Astrocyte of the cerebellum (primary cell): ENCODE data around the gene AKR1A1.
"Not testable (repeated sequence)": the region's sequence is repeated elsewhere in the genome, so short reads cannot be mapped to it uniquely, and the experiment has no call there.

Source experiments
- DNase-seq: peaks from one replicate; pipeline ENCODE4 v3.0.0-alpha.2; 2011; ENCODE audit warnings: low read depth
- H3K4me3 ChIP-seq: 2 replicates; pipeline ENCODE4 v1.5.1; 2011; ENCODE audit warnings: mild to moderate bottlenecking, low read depth, low read length, moderate library complexity
- in situ Hi-C: cut with HindIII; loops from 2 replicates; pipeline ENCODE4 v1.10.0; 2017; ENCODE audit warnings: low sequenced_read_pairs
- TF ChIP-seq, protein P1 (sequence below): IDR thresholded peaks from 2 replicates; pipeline ENCODE4 v1.5.1; 2012; ENCODE audit warnings: low read length, low read depth, moderate library complexity, mild to moderate bottlenecking; ENCODE audit errors: missing control alignments

The AKR1A1 gene

DNA sequence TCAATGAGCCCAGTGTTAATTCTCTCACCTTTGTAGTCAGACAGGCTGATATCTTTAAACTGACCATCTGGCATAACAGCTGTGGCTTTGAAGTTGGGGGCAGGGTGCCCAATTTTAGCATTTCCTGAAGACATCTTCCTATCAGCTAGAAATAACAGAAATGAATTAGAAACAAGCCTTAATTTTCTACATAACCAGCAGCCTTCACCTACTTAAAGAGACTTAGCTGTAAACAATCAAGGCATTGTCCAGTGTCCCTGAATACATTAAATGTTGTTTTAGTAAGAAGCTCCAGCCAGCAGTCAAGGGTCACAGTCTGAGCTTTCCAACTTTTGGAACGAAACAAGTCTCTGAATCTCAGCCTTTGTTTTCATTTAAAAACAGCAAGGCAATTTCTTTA is 31.7 kb upstream of the AKR1A1 start:
- in situ Hi-C loops, result no loop called here
- TF ChIP-seq, protein P1, sequence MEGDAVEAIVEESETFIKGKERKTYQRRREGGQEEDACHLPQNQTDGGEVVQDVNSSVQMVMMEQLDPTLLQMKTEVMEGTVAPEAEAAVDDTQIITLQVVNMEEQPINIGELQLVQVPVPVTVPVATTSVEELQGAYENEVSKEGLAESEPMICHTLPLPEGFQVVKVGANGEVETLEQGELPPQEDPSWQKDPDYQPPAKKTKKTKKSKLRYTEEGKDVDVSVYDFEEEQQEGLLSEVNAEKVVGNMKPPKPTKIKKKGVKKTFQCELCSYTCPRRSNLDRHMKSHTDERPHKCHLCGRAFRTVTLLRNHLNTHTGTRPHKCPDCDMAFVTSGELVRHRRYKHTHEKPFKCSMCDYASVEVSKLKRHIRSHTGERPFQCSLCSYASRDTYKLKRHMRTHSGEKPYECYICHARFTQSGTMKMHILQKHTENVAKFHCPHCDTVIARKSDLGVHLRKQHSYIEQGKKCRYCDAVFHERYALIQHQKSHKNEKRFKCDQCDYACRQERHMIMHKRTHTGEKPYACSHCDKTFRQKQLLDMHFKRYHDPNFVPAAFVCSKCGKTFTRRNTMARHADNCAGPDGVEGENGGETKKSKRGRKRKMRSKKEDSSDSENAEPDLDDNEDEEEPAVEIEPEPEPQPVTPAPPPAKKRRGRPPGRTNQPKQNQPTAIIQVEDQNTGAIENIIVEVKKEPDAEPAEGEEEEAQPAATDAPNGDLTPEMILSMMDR, result no peak
- H3K4me3 ChIP-seq, result peak overlapping the region; percentile 21
- no peak for DNase-seq

DNA sequence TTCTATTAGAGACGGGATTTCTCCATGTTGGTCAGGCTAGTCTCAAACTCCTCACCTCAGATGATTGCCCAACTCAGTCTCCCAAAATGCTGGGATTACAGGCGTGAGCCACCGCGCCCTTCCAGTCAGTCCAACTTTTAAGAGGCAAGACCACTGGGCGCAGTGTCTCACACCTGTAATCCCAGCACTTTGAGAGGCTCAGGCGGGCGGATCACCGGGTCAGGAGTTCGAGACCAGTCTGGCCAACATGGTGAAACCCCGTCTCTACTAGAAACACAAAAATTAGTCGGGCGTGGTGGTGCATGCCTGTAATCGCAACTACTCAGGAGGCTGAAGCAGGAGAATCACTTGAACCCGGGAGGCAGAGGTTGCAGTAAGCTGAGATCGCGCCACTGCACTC is 30.9 kb upstream of the AKR1A1 start:
- peak overlapping the region; percentile 98 for H3K4me3 ChIP-seq
- in situ Hi-C loops, DNase-seq: not testable (repeated sequence)

DNA sequence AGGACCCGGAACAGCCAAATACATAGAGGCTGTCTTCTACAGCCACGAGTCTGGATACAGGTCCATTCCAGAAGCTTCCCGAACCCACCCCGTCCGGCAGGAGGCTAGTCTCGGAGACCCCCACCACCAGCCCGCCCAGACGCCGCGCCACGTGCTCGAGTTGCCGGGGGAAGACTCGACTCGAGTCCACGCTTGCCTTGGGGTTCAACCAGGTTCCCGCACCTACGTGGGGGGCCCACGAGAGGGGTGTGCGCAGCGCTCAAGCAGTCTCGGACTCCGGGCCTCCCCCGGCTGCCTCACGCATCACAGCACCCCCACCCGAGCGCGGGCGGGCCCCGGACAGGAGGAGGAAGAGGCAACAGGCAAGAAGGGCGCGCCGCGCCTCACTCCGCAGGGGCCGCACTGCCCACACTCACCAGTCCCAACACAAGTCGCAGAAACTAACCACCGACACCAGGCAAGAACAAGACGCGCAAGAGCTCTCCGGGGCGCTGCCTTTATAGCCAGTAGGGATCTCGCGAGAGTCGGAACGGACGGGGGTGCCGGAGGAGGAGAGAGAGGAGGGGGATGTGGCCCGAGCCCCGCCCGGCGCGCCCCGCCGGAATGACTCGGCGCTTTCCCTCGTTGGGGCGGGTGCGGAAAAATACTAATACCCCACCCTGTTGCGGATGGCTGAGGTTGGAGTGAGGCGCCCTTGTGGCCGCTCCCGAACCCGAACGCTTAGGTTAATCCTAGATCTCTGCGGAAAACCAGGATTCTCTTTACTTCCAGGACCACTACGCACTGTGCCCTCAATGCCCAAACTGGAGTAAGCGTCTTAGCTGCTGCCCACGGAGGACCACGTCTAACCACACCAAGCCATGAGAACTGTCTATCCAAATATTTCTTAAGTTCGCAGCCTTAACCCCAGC is 29.0 kb upstream of the AKR1A1 start, which contains the start of gene PRDX1:
TSS of gene PRDX1 (minus strand) at position 472 of the 911 bp plus-strand sequence. CDS start 2,841 bp downstream, outside the sequence.
- peak within 1 kb of the TSS; percentile 98 for H3K4me3 ChIP-seq
- TF ChIP-seq, protein P1, result peak; percentile 4
- in situ Hi-C loops, result no loop called here
- DNase-seq, result peak; percentile 82

DNA sequence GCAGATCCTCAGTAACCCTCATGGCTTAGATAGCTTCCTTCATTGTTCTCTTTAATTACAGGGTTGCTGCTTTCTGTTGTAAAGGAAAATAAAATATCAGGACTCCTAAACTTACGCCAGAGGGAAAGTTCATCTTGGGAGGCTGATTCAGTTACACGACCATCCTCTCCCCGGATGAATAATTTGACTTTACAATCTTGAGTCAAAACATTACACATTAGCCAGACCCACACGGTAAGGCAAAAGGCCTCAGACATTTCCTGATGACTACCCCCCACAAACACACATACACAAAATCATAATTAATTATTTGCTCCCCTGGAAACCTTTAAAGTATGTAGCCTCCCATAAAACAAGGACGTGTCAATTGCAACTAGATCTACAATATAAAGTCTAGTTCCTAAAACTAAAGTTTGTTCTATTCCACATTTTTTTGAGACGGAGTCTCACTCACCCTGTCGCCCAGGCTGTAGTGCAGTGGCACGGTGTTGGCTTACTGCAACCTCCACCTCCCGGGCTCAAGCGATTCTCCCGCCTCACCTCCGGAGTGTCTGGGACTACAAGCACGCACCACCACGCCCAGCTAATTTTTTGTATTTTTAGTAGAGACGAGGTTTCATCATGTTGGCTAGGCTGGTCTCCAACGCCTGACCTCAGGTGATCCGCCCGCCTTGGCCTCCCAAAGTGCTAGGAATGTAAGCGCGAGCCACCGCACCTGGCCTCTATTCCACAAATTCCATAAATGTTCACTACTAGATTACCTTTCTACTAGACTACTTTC is 28.1 kb upstream of the AKR1A1 start:
- in situ Hi-C loops, result no loop called here
- TF ChIP-seq, protein P1, result no peak
- DNase-seq, result no peak
- H3K4me3 ChIP-seq, result peak overlapping the region; percentile 98

DNA sequence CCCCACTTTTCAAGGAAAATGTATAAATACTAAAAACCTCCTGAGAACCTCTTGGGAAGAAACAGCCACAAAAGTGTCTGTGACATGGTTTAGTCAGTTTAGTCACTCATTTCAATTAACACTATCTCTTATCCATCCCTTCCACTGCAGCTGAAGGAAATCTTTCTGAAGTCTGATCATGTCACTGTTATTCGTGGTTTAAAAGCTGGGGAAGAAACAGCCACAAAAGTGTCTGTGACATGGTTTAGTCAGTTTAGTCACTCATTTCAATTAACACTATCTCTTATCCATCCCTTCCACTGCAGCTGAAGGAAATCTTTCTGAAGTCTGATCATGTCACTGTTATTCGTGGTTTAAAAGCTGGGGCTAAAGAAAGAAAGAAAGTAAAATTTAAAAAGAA is 27.1 kb upstream of the AKR1A1 start:
- H3K4me3 ChIP-seq, DNase-seq, in situ Hi-C loops: not testable (repeated sequence)

DNA sequence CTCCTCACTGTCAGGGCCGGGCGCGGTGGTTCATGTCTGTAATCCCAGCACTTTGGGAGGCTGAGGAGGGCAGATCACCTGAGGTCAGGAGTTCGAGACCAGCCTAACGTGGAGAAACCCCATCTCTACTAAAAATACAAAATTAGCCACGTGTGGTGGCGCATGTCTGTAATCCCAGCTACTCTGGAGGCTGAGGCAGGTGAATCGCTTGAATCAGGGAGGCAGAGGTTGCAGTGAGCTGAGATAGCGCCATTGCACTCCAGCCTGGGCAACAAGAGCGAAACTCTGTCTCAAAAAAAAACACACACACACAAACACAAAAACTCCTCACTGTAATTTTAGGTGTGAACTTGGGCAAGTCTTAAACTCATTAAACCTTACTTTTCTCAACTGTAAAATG is 26.7 kb upstream of the AKR1A1 start:
- DNase-seq, in situ Hi-C loops, H3K4me3 ChIP-seq: not testable (repeated sequence)

DNA sequence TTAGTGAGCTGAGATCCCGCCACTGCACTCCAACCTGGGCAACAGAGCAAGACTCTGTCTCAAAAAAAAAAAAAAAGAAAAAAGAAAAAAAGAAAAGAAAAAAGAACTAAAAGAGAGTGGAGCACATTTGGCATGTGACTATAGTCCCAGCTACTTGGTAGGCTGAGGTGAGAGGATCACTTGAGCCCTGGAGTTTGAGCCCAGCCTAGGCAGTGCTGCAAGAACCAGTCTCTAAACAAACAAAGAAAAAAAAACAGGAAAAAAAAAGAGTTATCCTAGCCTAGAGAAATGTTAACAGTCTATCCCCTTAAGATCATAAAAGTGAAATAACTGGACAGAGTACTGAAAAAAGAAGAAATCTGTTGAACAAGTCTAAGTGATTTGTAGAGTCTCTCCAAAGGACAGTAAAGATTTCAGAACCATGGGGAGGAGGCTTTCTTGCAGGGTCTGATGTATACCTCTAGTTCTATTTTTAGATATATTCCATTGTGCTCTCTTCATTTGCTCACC is 24.4 kb upstream of the AKR1A1 start:
- no peak for DNase-seq
- H3K4me3 ChIP-seq, result no peak overlapping the region
- in situ Hi-C loops, result no loop called here
- TF ChIP-seq, protein P1, result no peak

DNA sequence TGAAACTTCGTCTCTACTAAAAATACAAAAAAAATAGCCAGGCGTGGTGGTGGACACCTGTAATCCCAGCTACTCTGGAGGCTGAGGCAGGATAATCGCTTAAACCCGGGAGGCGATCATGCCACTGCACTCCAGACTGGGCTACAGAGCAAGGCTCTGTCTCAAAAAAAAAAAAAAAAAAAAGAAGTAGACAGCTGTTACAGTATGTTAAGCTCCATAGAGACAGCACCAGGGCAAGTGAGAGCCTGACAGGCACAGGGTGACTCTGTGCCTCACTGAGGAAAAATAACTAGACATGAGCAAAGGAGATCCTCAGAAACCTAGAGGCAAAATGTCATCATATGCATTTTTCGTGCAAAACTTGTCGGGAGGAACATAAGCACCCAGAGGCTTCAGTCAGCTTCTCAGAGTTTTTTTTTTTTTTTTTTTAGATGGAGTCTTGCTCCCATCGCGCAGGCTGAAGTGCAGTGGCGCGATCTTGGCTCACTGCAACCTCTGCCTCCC is 19.9 kb upstream of the AKR1A1 start:
- TF ChIP-seq, protein P1, result no peak
- no peak overlapping the region for H3K4me3 ChIP-seq
- in situ Hi-C loops, result no loop called here
- no peak for DNase-seq
